Measurements from ENCODE around the gene ZNHIT2. TPM values are rescaled to one million over a fixed set of nuclear protein-coding genes. Genes with fewer than 3 reads are reported as not detected.

ZNHIT2 gene
- total and polyA plus RNA-seq, 2 of the 13 experiments (the other 11 are each of a cell fraction or from before 2014, with no cell fraction given): 1.1 to 6.5 TPM

DNA sequence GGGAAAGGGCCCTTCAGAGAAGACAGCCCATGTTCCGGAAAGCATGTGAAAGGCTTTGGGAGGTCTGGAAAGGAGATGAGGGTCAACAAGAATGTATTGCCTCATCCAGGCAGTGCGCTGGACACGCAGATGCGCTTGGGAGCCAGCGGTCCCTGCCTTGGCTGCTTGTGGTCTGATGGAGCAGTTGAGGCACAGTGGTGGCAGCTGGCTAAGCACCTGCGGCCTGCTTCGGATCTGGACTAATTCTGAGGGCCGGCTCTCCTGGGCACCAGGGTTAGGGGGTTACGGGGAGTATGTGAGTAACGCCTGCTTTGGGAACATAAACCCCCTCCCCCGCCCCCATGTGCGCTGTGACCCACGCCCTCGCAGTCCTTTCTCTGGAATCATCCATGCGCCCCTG is 10.4 kb downstream of the ZNHIT2 start (continued):
- TF ChIP-seq, protein P1, sequence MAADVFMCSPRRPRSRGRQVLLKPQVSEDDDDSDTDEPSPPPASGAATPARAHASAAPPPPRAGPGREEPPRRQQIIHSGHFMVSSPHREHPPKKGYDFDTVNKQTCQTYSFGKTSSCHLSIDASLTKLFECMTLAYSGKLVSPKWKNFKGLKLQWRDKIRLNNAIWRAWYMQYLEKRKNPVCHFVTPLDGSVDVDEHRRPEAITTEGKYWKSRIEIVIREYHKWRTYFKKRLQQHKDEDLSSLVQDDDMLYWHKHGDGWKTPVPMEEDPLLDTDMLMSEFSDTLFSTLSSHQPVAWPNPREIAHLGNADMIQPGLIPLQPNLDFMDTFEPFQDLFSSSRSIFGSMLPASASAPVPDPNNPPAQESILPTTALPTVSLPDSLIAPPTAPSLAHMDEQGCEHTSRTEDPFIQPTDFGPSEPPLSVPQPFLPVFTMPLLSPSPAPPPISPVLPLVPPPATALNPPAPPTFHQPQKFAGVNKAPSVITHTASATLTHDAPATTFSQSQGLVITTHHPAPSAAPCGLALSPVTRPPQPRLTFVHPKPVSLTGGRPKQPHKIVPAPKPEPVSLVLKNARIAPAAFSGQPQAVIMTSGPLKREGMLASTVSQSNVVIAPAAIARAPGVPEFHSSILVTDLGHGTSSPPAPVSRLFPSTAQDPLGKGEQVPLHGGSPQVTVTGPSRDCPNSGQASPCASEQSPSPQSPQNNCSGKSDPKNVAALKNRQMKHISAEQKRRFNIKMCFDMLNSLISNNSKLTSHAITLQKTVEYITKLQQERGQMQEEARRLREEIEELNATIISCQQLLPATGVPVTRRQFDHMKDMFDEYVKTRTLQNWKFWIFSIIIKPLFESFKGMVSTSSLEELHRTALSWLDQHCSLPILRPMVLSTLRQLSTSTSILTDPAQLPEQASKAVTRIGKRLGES (CRISPR knock-in tag; IDR thresholded peaks at IDR 0.05; ENCODE audit: borderline replicate concordance): no peak
- TF ChIP-seq POLR2AphosphoS5 (IDR thresholded peaks at IDR 0.05; ENCODE audit: low read depth, low read length): no peak
- TF ChIP-seq, protein P2, sequence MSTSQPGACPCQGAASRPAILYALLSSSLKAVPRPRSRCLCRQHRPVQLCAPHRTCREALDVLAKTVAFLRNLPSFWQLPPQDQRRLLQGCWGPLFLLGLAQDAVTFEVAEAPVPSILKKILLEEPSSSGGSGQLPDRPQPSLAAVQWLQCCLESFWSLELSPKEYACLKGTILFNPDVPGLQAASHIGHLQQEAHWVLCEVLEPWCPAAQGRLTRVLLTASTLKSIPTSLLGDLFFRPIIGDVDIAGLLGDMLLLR (CRISPR knock-in tag; IDR thresholded peaks at IDR 0.05): no peak
- TF ChIP-seq ZMYM2 (CRISPR knock-in tag; IDR thresholded peaks at IDR 0.05): no peak
- TF ChIP-seq FOXP1 (IDR thresholded peaks at IDR 0.05): no peak
- no peak for TF ChIP-seq FOXP1 (CRISPR knock-in tag; IDR thresholded peaks at IDR 0.05)
- TF ChIP-seq RAD21 (CRISPR knock-in tag; IDR thresholded peaks at IDR 0.05): no peak
- TF ChIP-seq ZNF235 (CRISPR knock-in tag; IDR thresholded peaks at IDR 0.05; ENCODE audit: borderline replicate concordance): no peak
- TF ChIP-seq TRIM24 (CRISPR knock-in tag; IDR thresholded peaks at IDR 0.05): no peak
- TF ChIP-seq MEIS2 (CRISPR knock-in tag; IDR thresholded peaks at IDR 0.05): no peak
- no peak for TF ChIP-seq ZNF7 (CRISPR knock-in tag; IDR thresholded peaks at IDR 0.05)
- TF ChIP-seq DNMT1 (CRISPR knock-in tag; IDR thresholded peaks at IDR 0.05): no peak
- TF ChIP-seq SPEN (CRISPR knock-in tag; IDR thresholded peaks at IDR 0.05; ENCODE audit: low read depth): no peak

DNA sequence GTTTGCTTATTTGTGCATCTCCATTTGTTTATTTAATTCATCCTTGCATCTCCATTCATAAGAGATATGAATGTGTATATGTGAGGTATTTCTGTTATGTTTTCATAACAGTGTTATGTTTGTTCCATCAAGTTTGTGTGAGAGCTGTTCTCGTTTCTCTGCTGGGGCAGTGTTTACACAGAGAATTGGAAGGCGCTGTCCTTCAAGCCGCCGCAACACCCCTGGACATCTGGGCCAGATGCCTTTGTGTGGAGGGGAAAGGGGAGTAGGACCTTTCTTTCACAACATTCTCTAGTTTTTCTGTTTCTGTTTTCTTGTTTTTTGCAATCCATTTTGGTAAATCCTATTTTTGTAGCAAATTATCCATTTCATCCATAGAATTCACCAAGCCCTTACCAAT is 12.9 kb downstream of the ZNHIT2 start:
- Histone ChIP-seq H3K79me2 (ENCODE audit: insufficient read depth, low read length) (no peaks in the 10 kb centered on the region), H2AFZ (ENCODE audit: low read length) (no peak overlapping the region), H3K4me1 (ENCODE audit: insufficient read depth, low read length) (no peaks in the 10 kb centered on the region), H3K4me3 (replicated peaks in 1 of 3; ENCODE audit: insufficient read depth in 1 of 3, low read depth in 2 of 3, low read length in 3 of 3) (no peak overlapping the region), H3K27ac (ENCODE audit: extremely low read length, insufficient read depth, low read length) (no peak overlapping the region), H3K4me2 (ENCODE audit: low read depth, low read length) (no peak overlapping the region), H3K9me3 (ENCODE audit: low read length) (no peaks in the 10 kb centered on the region), H3K9ac (ENCODE audit: insufficient read depth, low read depth, low read length) (no peak overlapping the region), H3K36me3 (replicated peaks in 1 of 2; ENCODE audit: control insufficient read depth in 1 of 2, insufficient read depth in 2 of 2, low read length in 2 of 2) (peaks cover 9 to 25% of the 10 kb centered on the region in 2 experiments; a peak in 4 of 5 replicates), H4K20me1 (ENCODE audit: insufficient read depth, low read length) (no peaks in the 10 kb centered on the region), H3K27me3 (ENCODE audit: control insufficient read depth in 1 of 2, insufficient read depth in 2 of 2, low read length in 2 of 2) (no peaks in the 10 kb centered on the region)
- ChIA-PET CTCF (ENCODE audit: low intra/inter-chr PET ratio, low total read pairs) (no interaction called here), POLR2A (no interaction called here)
- FAIRE-seq (no peak), ATAC-seq (no peak), DNase-seq (ENCODE audit: low spot score) (no peak)
- intact Hi-C loops (cut with micrococcal nuclease; ENCODE audit: unreplicated experiment) (no loop called here), in situ Hi-C loops (cut with HindIII; ENCODE audit: extremely low pct_ligation_motif_present, low pct_unique_long_range_greater_than_20kb) (no loop called here)
- TF ChIP-seq, protein P3, sequence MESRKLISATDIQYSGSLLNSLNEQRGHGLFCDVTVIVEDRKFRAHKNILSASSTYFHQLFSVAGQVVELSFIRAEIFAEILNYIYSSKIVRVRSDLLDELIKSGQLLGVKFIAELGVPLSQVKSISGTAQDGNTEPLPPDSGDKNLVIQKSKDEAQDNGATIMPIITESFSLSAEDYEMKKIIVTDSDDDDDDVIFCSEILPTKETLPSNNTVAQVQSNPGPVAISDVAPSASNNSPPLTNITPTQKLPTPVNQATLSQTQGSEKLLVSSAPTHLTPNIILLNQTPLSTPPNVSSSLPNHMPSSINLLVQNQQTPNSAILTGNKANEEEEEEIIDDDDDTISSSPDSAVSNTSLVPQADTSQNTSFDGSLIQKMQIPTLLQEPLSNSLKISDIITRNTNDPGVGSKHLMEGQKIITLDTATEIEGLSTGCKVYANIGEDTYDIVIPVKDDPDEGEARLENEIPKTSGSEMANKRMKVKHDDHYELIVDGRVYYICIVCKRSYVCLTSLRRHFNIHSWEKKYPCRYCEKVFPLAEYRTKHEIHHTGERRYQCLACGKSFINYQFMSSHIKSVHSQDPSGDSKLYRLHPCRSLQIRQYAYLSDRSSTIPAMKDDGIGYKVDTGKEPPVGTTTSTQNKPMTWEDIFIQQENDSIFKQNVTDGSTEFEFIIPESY (CRISPR knock-in tag; IDR thresholded peaks at IDR 0.05): peak; percentile 83; the same call in 1 of the 2 replicates
- TF ChIP-seq FOXP1 (IDR thresholded peaks at IDR 0.05): no peak
- no peak for TF ChIP-seq FOXP1 (CRISPR knock-in tag; IDR thresholded peaks at IDR 0.05)
- WGBS (ENCODE audit: low lambda C conversion rate): 89% methylated on average over 4 of the region's 4 CpGs
- no TSS peak for BruUV-seq (replicated peaks)
